GM23338 (cell line): ENCODE data around the gene NTM. TPM values are rescaled to one million over a fixed set of nuclear protein-coding genes. Genes with fewer than 3 reads are reported as not detected.

Experiments used
- ATAC-seq: fragments of 200-7000 bp; cut with Tn5 transposase; 3 replicates; pipeline ENCODE4 v1.9.1; 2020
- DNase-seq: peaks from one replicate; pipeline ENCODE4 v3.0.0-alpha.2; 2015; ENCODE audit warnings: low spot score
- H2AFZ ChIP-seq: fragments of 200-600 bp; sonication (generic); 2 replicates; pipeline ENCODE4 v1.8.0; 2016; ENCODE audit warnings: antibody characterized with exemption, mild to moderate bottlenecking, moderate library complexity
- H3F3A ChIP-seq: fragments of 200-600 bp; sonication (generic); replicated peaks from 2 replicates; pipeline ENCODE4 v1.8.0; 2017; ENCODE audit warnings: antibody characterized with exemption, mixed run types, low read depth
- H3K27ac ChIP-seq: fragments of 200-600 bp; sonication (generic); 2 replicates; pipeline ENCODE4 v1.6.1; 2016; ENCODE audit warnings: low read depth
- H3K27me3 ChIP-seq: fragments of 200-600 bp; sonication (generic); 2 replicates; pipeline ENCODE4 v1.8.0; 2016; ENCODE audit warnings: mild to moderate bottlenecking, mixed run types, moderate library complexity; ENCODE audit not compliant: insufficient read depth
- H3K36me3 ChIP-seq: fragments of 200-600 bp; sonication (generic); 2 replicates; pipeline ENCODE4 v1.8.0; 2016; ENCODE audit warnings: mild to moderate bottlenecking; ENCODE audit not compliant: insufficient read depth
- H3K4me1 ChIP-seq: fragments of 200-600 bp; sonication (generic); 2 replicates; pipeline ENCODE4 v1.8.0; 2016; ENCODE audit warnings: mild to moderate bottlenecking, moderate library complexity; ENCODE audit not compliant: insufficient read depth
- H3K4me2 ChIP-seq: fragments of 200-600 bp; sonication (generic); 2 replicates; pipeline ENCODE4 v1.7.1; 2017; ENCODE audit warnings: mixed run types
- H3K4me3 ChIP-seq: fragments of 200-600 bp; sonication (generic); 2 replicates; pipeline ENCODE4 v1.6.1; 2016; ENCODE audit warnings: mixed run types
- H3K79me2 ChIP-seq: fragments of 200-600 bp; sonication (generic); replicated peaks from 2 replicates; pipeline ENCODE4 v1.8.0; 2017; ENCODE audit warnings: mild to moderate bottlenecking; ENCODE audit not compliant: insufficient read depth
- H3K9me2 ChIP-seq: fragments of 200-600 bp; sonication (generic); 2 replicates; pipeline ENCODE4 v1.8.0; 2017; ENCODE audit not compliant: insufficient read depth
- H4K20me1 ChIP-seq: fragments of 200-600 bp; sonication (generic); replicated peaks from 2 replicates; pipeline ENCODE4 v1.8.0; 2017; ENCODE audit warnings: mild to moderate bottlenecking; ENCODE audit not compliant: insufficient read depth
- H3K27ac Mint-ChIP-seq: 2 replicates; pipeline ENCODE4 v1.8.0; 2020; ENCODE audit warnings: inconsistent platforms, mild to moderate bottlenecking, moderate library complexity, mixed read lengths
- H3K27me3 Mint-ChIP-seq: 3 replicates; pipeline ENCODE4 v1.8.0; 2022; ENCODE audit warnings: low read depth, mild to moderate bottlenecking, moderate library complexity, mixed read lengths, inconsistent platforms; ENCODE audit not compliant: insufficient read depth, poor library complexity
- H3K36me3 Mint-ChIP-seq: 3 replicates; pipeline ENCODE4 v1.8.0; 2021; ENCODE audit warnings: low read depth, mild to moderate bottlenecking, inconsistent platforms, moderate library complexity, mixed read lengths
- H3K4me1 Mint-ChIP-seq: 3 replicates; pipeline ENCODE4 v1.8.0; 2020; ENCODE audit warnings: mild to moderate bottlenecking, inconsistent platforms, mixed read lengths
- H3K4me3 Mint-ChIP-seq: 3 replicates; pipeline ENCODE4 v1.8.0; 2021; ENCODE audit warnings: moderate library complexity, mild to moderate bottlenecking, inconsistent platforms, mixed read lengths
- H3K9me3 Mint-ChIP-seq: 3 replicates; pipeline ENCODE4 v1.8.0; 2020; ENCODE audit warnings: moderate library complexity, mild to moderate bottlenecking, inconsistent platforms, mixed read lengths
- JUNB ChIP-seq: IDR thresholded peaks from one replicate; pipeline ENCODE4 v1.6.1; 2016; ENCODE audit warnings: antibody characterized with exemption; ENCODE audit not compliant: unreplicated experiment
- NANOG ChIP-seq: IDR thresholded peaks from 2 replicates; pipeline ENCODE4 v1.6.1; 2016; ENCODE audit warnings: antibody characterized with exemption, borderline replicate concordance
- STAT1 ChIP-seq: IDR thresholded peaks from one replicate; pipeline ENCODE4 v1.6.1; 2016; ENCODE audit warnings: antibody characterized with exemption; ENCODE audit not compliant: unreplicated experiment
- ZNF114 ChIP-seq: fragments of 250-450 bp; sonication (Bioruptor Pico); IDR thresholded peaks from 2 replicates; pipeline ENCODE4 v1.5.0; 2020; ENCODE audit warnings: mild to moderate bottlenecking, moderate library complexity
- polyA plus RNA-seq: library from polyadenylated mRNA; unstranded; fragments of >200 nt; fragmentation: Nextera tagmentation; extraction: Ambion mirVana; gene quantifications from 2 replicates; pipeline ENCODE4 v1.2.1, GENCODE V29; 2016
- total RNA-seq: library from RNA; depleted of rRNA; stranded (reverse); fragments of >200 nt; shearing (Covaris generic); gene quantifications from 2 replicates; pipeline ENCODE4 v1.2.3, GENCODE V29; 2014
- TF ChIP-seq, protein P1 (sequence below): IDR thresholded peaks from one replicate; pipeline ENCODE4 v1.6.1; 2018; ENCODE audit warnings: antibody characterized with exemption; ENCODE audit not compliant: unreplicated experiment
- TF ChIP-seq, protein P2 (sequence below), 2 experiments: fragments of 200-600 bp in 1 of 2; sonication (generic) in 1 of 2; conservative IDR thresholded peaks; 2 replicates each; pipeline versions ENCODE4 v1.5.1 to v1.6.1; 2016 to 2017; ENCODE audit warnings: antibody characterized with exemption in 2 of 2, low read depth in 2 of 2, mild to moderate bottlenecking in 2 of 2, moderate library complexity in 1 of 2
- TF ChIP-seq, protein P3 (sequence below): fragments of 250-450 bp; sonication (Bioruptor Pico); IDR thresholded peaks from 2 replicates; pipeline ENCODE4 v1.5.0; 2020; ENCODE audit warnings: mild to moderate bottlenecking, moderate library complexity
- TF ChIP-seq, protein P4 (sequence below): IDR thresholded peaks from 2 replicates; pipeline ENCODE4 v1.6.1; 2016; ENCODE audit warnings: antibody characterized with exemption

The NTM gene
- total and polyA plus RNA-seq, 2 experiments from 2014 or later, result 10.6 to 14.6 TPM

DNA sequence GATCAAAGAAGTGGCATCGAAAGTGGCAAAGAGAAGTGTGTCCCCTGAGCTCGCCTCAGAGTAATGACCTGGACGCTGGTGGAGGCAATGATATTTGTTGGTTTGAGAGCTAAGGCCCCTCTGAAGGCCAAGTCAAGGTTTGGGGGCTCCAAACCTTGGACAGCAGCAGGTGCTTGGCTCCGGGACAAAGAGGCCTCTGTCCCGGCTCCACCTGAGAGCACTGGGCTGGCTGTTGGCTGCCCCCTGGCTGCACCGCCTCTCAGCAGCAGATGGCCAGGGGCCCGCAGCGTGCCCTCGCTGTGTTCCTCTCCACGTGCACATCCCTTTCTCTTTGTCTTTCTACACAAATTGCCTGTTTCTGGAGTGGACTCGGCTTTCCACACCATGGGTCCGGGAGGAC is 301.3 kb downstream of the NTM start:
- Mint-ChIP-seq H3K36me3 (no peaks in the 10 kb centered on the region; the same call in 2 of the 3 replicates), H3K27me3 (peaks cover 10% of the 10 kb centered on the region), H3K27ac (no peak overlapping the region), H3K4me1 (peaks cover 18% of the 10 kb centered on the region), H3K4me3 (no peak overlapping the region), H3K9me3 (no peaks in the 10 kb centered on the region)
- no peaks in the 10 kb centered on the region for H3K79me2 ChIP-seq
- H3K9me2 ChIP-seq, result no peaks in the 10 kb centered on the region
- TF ChIP-seq ZNF114, result no peak
- no peak for TF ChIP-seq JUNB
- TF ChIP-seq, protein P1, sequence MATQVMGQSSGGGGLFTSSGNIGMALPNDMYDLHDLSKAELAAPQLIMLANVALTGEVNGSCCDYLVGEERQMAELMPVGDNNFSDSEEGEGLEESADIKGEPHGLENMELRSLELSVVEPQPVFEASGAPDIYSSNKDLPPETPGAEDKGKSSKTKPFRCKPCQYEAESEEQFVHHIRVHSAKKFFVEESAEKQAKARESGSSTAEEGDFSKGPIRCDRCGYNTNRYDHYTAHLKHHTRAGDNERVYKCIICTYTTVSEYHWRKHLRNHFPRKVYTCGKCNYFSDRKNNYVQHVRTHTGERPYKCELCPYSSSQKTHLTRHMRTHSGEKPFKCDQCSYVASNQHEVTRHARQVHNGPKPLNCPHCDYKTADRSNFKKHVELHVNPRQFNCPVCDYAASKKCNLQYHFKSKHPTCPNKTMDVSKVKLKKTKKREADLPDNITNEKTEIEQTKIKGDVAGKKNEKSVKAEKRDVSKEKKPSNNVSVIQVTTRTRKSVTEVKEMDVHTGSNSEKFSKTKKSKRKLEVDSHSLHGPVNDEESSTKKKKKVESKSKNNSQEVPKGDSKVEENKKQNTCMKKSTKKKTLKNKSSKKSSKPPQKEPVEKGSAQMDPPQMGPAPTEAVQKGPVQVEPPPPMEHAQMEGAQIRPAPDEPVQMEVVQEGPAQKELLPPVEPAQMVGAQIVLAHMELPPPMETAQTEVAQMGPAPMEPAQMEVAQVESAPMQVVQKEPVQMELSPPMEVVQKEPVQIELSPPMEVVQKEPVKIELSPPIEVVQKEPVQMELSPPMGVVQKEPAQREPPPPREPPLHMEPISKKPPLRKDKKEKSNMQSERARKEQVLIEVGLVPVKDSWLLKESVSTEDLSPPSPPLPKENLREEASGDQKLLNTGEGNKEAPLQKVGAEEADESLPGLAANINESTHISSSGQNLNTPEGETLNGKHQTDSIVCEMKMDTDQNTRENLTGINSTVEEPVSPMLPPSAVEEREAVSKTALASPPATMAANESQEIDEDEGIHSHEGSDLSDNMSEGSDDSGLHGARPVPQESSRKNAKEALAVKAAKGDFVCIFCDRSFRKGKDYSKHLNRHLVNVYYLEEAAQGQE, result peak; percentile 66
- TF ChIP-seq, protein P2, sequence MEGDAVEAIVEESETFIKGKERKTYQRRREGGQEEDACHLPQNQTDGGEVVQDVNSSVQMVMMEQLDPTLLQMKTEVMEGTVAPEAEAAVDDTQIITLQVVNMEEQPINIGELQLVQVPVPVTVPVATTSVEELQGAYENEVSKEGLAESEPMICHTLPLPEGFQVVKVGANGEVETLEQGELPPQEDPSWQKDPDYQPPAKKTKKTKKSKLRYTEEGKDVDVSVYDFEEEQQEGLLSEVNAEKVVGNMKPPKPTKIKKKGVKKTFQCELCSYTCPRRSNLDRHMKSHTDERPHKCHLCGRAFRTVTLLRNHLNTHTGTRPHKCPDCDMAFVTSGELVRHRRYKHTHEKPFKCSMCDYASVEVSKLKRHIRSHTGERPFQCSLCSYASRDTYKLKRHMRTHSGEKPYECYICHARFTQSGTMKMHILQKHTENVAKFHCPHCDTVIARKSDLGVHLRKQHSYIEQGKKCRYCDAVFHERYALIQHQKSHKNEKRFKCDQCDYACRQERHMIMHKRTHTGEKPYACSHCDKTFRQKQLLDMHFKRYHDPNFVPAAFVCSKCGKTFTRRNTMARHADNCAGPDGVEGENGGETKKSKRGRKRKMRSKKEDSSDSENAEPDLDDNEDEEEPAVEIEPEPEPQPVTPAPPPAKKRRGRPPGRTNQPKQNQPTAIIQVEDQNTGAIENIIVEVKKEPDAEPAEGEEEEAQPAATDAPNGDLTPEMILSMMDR (conservative IDR thresholded peaks at IDR 0.05; ENCODE audit: low read depth in 2 of 2), result peak; percentile 59 to 90
- TF ChIP-seq STAT1, result no peak
- TF ChIP-seq, protein P3, sequence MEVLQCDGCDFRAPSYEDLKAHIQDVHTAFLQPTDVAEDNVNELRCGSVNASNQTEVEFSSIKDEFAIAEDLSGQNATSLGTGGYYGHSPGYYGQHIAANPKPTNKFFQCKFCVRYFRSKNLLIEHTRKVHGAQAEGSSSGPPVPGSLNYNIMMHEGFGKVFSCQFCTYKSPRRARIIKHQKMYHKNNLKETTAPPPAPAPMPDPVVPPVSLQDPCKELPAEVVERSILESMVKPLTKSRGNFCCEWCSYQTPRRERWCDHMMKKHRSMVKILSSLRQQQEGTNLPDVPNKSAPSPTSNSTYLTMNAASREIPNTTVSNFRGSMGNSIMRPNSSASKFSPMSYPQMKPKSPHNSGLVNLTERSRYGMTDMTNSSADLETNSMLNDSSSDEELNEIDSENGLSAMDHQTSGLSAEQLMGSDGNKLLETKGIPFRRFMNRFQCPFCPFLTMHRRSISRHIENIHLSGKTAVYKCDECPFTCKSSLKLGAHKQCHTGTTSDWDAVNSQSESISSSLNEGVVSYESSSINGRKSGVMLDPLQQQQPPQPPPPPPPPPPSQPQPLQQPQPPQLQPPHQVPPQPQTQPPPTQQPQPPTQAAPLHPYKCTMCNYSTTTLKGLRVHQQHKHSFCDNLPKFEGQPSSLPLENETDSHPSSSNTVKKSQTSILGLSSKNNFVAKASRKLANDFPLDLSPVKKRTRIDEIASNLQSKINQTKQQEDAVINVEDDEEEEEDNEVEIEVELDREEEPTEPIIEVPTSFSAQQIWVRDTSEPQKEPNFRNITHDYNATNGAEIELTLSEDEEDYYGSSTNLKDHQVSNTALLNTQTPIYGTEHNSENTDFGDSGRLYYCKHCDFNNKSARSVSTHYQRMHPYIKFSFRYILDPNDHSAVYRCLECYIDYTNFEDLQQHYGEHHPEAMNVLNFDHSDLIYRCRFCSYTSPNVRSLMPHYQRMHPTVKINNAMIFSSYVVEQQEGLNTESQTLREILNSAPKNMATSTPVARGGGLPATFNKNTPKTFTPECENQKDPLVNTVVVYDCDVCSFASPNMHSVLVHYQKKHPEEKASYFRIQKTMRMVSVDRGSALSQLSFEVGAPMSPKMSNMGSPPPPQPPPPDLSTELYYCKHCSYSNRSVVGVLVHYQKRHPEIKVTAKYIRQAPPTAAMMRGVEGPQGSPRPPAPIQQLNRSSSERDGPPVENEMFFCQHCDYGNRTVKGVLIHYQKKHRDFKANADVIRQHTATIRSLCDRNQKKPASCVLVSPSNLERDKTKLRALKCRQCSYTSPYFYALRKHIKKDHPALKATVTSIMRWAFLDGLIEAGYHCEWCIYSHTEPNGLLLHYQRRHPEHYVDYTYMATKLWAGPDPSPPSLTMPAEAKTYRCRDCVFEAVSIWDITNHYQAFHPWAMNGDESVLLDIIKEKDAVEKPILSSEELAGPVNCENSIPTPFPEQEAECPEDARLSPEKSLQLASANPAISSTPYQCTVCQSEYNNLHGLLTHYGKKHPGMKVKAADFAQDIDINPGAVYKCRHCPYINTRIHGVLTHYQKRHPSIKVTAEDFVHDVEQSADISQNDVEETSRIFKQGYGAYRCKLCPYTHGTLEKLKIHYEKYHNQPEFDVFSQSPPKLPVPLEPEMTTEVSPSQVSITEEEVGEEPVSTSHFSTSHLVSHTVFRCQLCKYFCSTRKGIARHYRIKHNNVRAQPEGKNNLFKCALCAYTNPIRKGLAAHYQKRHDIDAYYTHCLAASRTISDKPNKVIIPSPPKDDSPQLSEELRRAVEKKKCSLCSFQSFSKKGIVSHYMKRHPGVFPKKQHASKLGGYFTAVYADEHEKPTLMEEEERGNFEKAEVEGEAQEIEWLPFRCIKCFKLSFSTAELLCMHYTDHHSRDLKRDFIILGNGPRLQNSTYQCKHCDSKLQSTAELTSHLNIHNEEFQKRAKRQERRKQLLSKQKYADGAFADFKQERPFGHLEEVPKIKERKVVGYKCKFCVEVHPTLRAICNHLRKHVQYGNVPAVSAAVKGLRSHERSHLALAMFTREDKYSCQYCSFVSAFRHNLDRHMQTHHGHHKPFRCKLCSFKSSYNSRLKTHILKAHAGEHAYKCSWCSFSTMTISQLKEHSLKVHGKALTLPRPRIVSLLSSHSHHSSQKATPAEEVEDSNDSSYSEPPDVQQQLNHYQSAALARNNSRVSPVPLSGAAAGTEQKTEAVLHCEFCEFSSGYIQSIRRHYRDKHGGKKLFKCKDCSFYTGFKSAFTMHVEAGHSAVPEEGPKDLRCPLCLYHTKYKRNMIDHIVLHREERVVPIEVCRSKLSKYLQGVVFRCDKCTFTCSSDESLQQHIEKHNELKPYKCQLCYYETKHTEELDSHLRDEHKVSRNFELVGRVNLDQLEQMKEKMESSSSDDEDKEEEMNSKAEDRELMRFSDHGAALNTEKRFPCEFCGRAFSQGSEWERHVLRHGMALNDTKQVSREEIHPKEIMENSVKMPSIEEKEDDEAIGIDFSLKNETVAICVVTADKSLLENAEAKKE (CRISPR knock-in tag), result peak; percentile 38; the same call in 1 of the 2 replicates
- TF ChIP-seq, protein P4, sequence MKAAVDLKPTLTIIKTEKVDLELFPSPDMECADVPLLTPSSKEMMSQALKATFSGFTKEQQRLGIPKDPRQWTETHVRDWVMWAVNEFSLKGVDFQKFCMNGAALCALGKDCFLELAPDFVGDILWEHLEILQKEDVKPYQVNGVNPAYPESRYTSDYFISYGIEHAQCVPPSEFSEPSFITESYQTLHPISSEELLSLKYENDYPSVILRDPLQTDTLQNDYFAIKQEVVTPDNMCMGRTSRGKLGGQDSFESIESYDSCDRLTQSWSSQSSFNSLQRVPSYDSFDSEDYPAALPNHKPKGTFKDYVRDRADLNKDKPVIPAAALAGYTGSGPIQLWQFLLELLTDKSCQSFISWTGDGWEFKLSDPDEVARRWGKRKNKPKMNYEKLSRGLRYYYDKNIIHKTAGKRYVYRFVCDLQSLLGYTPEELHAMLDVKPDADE, result no peak
- TF ChIP-seq NANOG, result no peak
- ATAC-seq (peak; percentile 90), DNase-seq (peak; percentile 79)
- no peaks in the 10 kb centered on the region for H3K27me3 ChIP-seq
- no peaks in the 10 kb centered on the region for H3F3A ChIP-seq
- H3K4me3 ChIP-seq, result no peak overlapping the region
- peaks cover 4% of the 10 kb centered on the region; the same call in 1 of the 2 replicates for H3K4me1 ChIP-seq
- no peak overlapping the region for H3K27ac ChIP-seq
- H4K20me1 ChIP-seq, result no peaks in the 10 kb centered on the region
- no peak overlapping the region for H3K4me2 ChIP-seq
- peak overlapping the region; percentile 53; the same call in 1 of the 2 replicates for H2AFZ ChIP-seq
- H3K36me3 ChIP-seq, result no peaks in the 10 kb centered on the region
